Activated CD4-positive, alpha-beta T cell treated with anti-CD3 and anti-CD28 coated beads, Interleukin-2, amount 50 U/mL, for 16 hours (primary cell): ENCODE data around the gene ANKRD66.
"Not testable (repeated sequence)": the region's sequence is repeated elsewhere in the genome, so short reads cannot be mapped to it uniquely, and the experiment has no call there.

Experiments
- DNase-seq: peaks from one replicate; pipeline ENCODE4 v3.0.0-alpha.2; 2020

The ANKRD66 gene

GRCh38 chr6:46746696-46747095, at the start of gene ANKRD66:
TSS of gene ANKRD66 (plus strand) at chr6:46746933. CDS start at chr6:46751949, 5,016 bp downstream.
- no peak for DNase-seq

DNA sequence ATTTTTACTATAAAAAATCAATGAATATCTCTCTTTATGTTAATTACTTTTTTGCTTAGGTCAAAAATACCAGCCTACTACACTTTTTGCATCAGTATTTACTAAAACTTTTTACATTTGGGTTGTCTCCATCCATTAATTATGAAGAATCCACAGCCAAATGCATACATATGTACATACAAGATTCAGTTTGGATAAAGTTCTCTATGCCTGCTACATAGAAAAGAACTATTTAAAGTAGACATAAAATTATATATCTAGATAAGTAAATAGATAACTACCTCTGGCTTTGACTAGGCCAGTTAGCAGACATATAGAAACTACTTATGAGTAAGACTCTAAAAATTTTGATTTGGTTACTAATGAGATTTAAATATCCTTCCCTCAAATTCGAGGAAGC, 46.8 kb upstream of the ANKRD66 start:
- no peak for DNase-seq

GRCh38 chr6:46704562-46704961, 42.2 kb upstream of the ANKRD66 start:
- peak; percentile 13 for DNase-seq

DNA sequence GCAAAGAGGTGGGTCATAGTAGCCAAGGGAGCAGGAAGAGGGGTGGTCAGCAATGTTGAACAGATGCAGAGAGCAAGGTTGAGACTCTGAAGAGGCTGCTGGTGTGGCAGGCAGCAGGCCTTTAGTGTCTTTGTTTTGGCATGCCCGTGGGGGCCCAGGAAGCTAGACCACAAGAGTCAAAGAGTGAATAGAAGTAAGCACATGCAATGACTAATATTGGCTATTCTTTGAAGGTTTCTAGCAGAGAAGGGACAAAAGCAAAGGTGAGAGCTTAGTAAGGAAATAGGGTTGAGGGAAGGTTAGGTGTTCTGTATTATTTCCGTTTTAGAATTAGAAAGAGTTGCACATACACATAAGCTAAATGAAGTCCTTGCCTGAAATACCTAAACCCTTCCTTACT, 40.3 kb upstream of the ANKRD66 start:
- DNase-seq, result peak; percentile 8

DNA sequence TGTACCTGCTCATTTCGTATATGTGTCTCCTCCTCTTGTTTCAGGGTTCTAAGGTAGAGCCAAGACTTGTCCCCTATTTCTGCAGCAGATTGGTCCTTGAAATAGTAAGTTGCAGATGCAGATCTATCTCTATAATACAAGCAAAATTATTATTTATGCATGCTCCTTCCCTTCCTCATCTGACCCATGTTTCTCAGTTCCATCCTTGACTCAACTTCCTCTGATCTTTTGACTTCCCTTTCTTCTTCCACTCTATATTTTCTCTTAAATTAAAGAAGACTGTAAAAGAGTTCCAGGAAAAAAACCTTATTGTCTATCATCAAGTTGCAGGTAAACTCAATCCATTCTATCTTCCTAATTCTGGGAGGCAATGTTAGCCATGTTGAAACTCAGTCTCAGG, 35.2 kb upstream of the ANKRD66 start:
- no peak for DNase-seq

- DNase-seq, result no peak
Measured at GRCh38 chr6:46715141-46715540, 31.6 kb upstream of the ANKRD66 start.

DNA sequence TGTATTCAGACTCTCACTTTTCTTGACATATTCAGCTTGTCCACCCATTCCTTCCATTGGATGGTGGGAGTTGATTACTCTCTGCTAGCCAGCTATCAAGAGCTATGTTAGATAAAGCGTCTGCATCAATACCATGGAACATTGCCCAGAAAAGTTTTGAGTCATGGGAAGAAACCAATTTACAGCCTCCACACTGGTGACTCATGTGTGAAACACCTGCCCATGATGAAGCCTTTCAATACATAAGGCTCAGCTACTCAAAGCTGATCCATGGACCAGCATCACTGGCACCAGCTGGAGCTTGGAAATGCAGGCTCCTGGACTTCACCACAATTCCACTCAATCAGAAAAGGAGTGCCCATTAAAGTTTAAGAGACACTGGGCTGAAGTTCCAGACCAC, 27.6 kb upstream of the ANKRD66 start:
- DNase-seq, result no peak

DNA sequence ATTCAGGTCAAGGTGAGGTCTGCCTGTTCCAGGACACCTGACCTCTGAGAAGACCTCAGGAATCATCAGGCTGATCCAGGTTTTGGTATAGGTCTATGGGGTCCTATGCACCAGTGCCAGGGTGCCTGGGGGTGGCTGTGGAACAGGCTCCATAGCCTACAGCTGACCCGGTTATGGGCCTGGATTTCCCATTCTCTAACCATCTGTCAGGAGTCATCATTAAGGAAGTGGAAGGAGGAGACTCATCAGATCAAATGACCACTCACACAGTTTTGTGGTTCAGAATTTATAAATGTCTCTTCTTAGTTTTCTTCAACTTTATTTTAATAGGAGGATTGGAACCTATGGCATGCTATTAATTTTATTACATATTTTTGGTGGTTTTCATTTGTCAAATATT, 26.3 kb upstream of the ANKRD66 start:
- DNase-seq, result no peak

GRCh38 chr6:46729787-46730326, 16.9 kb upstream of the ANKRD66 start:
- no peak for DNase-seq

GRCh38 chr6:46730921-46731461, 15.7 kb upstream of the ANKRD66 start:
- DNase-seq, result no peak

DNA sequence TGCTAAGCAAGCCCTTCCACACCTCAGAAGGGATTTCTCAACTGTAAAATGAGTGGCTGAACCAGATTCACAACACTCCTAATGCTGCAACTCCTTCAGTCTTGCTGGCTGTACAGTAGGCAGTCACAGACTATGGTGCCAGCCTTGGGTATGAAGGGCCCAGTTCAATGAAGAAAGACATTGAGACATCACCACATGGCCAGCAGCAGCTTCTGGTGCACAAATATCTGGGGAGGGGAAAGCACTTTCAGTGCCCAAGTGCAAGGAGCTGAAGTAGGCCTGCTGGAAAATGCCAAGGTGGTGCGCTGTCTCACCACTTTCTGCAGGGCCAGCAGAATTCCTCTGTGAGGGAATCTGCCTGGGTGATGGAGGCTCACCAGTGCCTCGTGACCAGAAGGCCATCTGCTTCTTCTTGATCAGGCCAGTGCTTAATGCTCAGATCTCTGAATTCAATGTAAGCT, 13.4 kb upstream of the ANKRD66 start:
- DNase-seq, result no peak

GRCh38 chr6:46734867-46735719, 11.6 kb upstream of the ANKRD66 start, which contains the start of gene PLA2G7:
TSS of gene PLA2G7 (minus strand) at chr6:46735375. CDS start at chr6:46722891, 12,484 bp downstream.
- DNase-seq, result no peak

DNA sequence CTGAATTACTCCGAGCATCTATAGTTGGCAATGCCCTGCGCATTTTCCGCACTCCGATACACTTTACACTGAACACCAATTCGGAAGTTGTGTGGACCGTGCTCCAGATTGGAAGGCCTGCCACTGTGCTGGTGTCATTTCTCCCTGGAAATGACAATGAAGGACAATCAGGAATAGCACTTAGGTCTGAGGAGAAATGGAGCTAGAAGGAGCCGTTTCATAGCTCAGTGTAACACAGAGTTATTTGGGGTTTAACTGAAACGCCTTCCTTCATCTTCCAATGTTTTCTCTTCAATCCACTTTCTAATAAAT, 11.1 kb upstream of the ANKRD66 start:
- DNase-seq, result no peak

DNA sequence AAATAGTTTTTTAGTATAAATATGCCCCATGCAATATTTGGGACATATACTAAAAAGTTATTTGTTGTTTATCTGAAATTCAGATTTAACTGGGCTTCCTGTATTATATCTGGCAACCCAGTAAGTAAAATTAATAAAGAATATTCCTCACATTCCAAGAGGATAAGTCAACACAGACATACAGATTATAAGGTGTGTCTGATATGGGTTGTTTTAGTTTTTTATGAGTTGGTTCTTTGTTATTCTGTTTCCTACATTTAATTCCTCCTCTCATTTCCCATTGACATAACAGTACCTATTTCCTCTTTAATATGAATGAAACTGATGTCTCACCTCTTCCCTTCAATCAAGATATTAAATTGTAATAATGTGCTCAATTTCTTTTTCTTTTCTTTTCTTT, 9.8 kb upstream of the ANKRD66 start:
- no peak for DNase-seq

GRCh38 chr6:46741482-46741881, 5.3 kb upstream of the ANKRD66 start:
- no peak for DNase-seq

GRCh38 chr6:46741910-46742309, 4.8 kb upstream of the ANKRD66 start:
- DNase-seq, result no peak

GRCh38 chr6:46743425-46744158, 3.1 kb upstream of the ANKRD66 start:
- DNase-seq, result no peak

GRCh38 chr6:46744159-46744725, 2.5 kb upstream of the ANKRD66 start:
- not testable (repeated sequence) for DNase-seq

DNA sequence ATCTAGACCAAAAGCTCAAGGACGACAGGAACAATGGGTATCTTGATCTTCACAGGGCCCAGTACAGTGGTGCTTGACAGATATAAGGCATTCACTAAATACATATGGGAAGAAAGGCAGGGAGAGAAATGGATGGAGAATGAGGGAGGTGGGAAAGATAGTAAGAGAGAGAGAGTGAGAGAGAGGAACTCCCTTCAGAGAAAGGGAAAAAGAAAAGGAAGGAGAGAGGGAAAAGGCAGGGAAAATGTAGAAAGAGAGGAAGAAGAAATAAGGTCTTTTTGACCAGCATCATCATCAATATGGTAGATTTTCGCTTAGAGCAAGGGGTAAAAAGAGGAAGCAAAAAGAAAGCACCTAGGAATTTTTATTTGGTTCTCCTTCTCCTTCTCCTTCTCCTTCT, 760 bp upstream of the ANKRD66 start:
- no peak for DNase-seq

DNA sequence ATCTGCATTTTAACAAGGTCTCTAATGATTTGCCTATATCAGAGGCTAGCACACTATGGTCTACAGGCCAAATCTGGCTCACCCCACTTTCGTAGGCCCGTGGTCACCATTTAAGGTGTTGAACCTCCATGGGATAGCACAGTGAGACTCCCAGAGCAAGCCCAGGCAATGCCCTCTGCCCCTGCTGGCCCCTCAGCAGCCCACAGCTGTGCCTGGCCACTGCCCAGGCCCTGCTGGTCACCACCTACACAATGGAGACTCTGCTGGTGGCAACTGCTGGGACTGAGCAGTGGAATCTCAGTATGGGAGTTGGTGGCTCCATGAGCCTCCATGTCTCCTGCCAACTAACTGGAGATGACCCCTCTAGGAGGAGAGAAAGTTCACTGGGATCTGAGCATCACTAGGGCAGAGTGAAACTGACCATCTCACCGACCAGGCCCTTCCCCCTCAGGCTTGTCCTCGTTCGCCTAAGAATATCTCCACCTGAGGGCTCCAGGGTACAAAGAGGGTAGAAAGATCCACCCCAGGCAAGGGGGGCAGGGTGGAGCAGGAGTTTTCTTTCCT, 2.3 kb downstream of the ANKRD66 start:
- DNase-seq, result no peak

DNA sequence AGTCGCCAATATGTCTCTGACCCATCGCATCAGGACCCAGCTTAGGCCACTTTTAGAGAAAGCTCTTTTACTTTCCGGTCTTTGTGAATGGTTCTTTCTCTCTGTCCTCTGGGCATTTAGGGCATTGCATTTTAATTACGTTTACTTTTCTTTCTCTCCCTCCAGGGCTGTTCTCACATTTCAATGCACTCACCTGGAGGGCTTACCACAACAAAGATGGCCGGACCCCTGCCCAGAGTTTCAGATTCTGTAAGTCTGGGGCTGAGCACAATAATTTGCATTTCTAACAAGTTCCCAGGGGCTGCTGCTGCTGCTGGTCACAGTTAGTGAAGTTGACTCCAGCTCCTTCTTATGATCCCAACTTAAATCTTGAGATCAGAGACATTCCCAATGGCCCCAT, 3.0 kb downstream of the ANKRD66 start:
- no peak for DNase-seq

GRCh38 chr6:46751658-46752057, 4.9 kb downstream of the ANKRD66 start:
- no peak for DNase-seq

- DNase-seq, result no peak
Measured at GRCh38 chr6:46755865-46756264, 9.1 kb downstream of the ANKRD66 start.
